Gastrocnemius medialis (tissue), 4 donors: ENCODE measurements around the gene SELENOP. TPM values are rescaled to one million over a fixed set of nuclear protein-coding genes. Genes with fewer than 3 reads are reported as not detected.

Source experiments
- ATAC-seq, 2 donors: fragments of 150-250 bp; one replicate each; pipeline ENCODE4 v1.9.1; 2016
- DNase-seq, 2 donors: peaks; one replicate each; pipeline ENCODE4 v3.0.0-alpha.2; 2019
- H3K27ac ChIP-seq, 4 donors: fragments of 200-600 bp; sonication (generic); 1 replicate in 1 of 4; 2 replicates in 3 of 4; pipeline ENCODE4 v1.5.1; 2016 to 2018; ENCODE audit warnings: mild to moderate bottlenecking in 2 of 4, moderate library complexity in 1 of 4
- H3K27me3 ChIP-seq, 3 donors: fragments of 200-600 bp; sonication (generic) in 2 of 3; 1 replicate in 1 of 3; 2 replicates in 2 of 3; pipeline versions ENCODE4 v1.5.1 to v1.6.0; 2016 to 2019; ENCODE audit warnings: mild to moderate bottlenecking in 1 of 3, moderate library complexity in 1 of 3
- H3K36me3 ChIP-seq, 2 donors: fragments of 200-600 bp; sonication (generic) in 1 of 2; one replicate each; pipeline ENCODE4 v1.5.1; 2017 to 2018
- H3K4me1 ChIP-seq, 2 donors: fragments of 200-600 bp; sonication (generic) in 1 of 2; one replicate each; pipeline ENCODE4 v1.5.1; 2016 to 2017; ENCODE audit warnings: mild to moderate bottlenecking in 2 of 2
- H3K4me3 ChIP-seq, 4 donors: fragments of 200-600 bp; sonication (generic) in 3 of 4; 1 replicate in 1 of 4; 2 replicates in 3 of 4; pipeline ENCODE4 v1.5.1; 2016 to 2019; ENCODE audit warnings: mild to moderate bottlenecking in 2 of 4
- H3K9me3 ChIP-seq, 3 donors: fragments of 200-600 bp; sonication (generic) in 2 of 3; 1 replicate in 1 of 3; 2 replicates in 2 of 3; pipeline ENCODE4 v1.5.1; 2016 to 2019
- CTCF ChIP-seq, 5 experiments: fragments of 450-650 bp in 3 of 5; fragments of 200-600 bp in 2 of 5; sonication (generic) in 2 of 5; IDR thresholded peaks in 4 of 5; conservative IDR thresholded peaks in 1 of 5; 1 replicate in 4 of 5; 2 replicates in 1 of 5; pipeline ENCODE4 v1.5.1; 2016 to 2019; ENCODE audit warnings: antibody characterized with exemption in 5 of 5, mild to moderate bottlenecking in 3 of 5, moderate library complexity in 3 of 5
- POLR2A ChIP-seq, 2 donors: fragments of 450-650 bp; IDR thresholded peaks; one replicate each; pipeline ENCODE4 v1.6.1; 2017; ENCODE audit warnings: antibody characterized with exemption in 2 of 2, mild to moderate bottlenecking in 2 of 2, moderate library complexity in 2 of 2
- in situ Hi-C, 4 donors: fragments of 200-750 bp; cut with MboI; loops; one replicate each; pipeline versions ENCODE4 v1.15.0 to v1.8.0; 2017; ENCODE audit warnings: low sequenced_read_pairs in 4 of 4
- intact Hi-C: fragments of 100-400 bp; cut with DNase I; formaldehyde crosslinking; loops from one replicate; pipeline ENCODE4 v1.15.1; 2023; ENCODE audit warnings: low total_unique reads
- total RNA-seq, 4 donors: library from RNA; depleted of rRNA; stranded (reverse); fragments of >200 nt; gene quantifications; one replicate each; pipeline versions ENCODE4 v1.1.0 to v1.2.3, GENCODE V29; 2016

The SELENOP gene
- total RNA-seq, 4 donors from 2014 or later = 231 to 290 (median 243) TPM

- Histone ChIP-seq H3K36me3 (no peaks in the 10 kb centered on the region), H3K4me1 (peaks cover 8 to 11% of the 10 kb centered on the region in 2 donors), H3K27ac (no peak overlapping the region), H3K4me3 (no peak overlapping the region), H3K27me3 (no peaks in the 10 kb centered on the region), H3K9me3 (no peaks in the 10 kb centered on the region)
- TF ChIP-seq CTCF (IDR thresholded peaks at IDR 0.05 in 4 of 5, conservative IDR thresholded peaks at IDR 0.05 in 1 of 5) = no peak
- no peak for TF ChIP-seq POLR2A (IDR thresholded peaks at IDR 0.05)
- in situ Hi-C loops = no loop called here
- DNase-seq (no peak), ATAC-seq (no peak)
- intact Hi-C loops = no loop called here
These were observed 27.5 kb upstream of the SELENOP start for GRCh38 chr5:42839196-42839595.

- intact Hi-C loops (no loop called here), in situ Hi-C loops (no loop called here)
- Histone ChIP-seq H3K4me1 (peaks cover 0 to under 1% of the 10 kb centered on the region in 2 donors), H3K27ac (no peak overlapping the region), H3K4me3 (no peak overlapping the region), H3K36me3 (no peaks in the 10 kb centered on the region), H3K27me3 (no peaks in the 10 kb centered on the region), H3K9me3 (no peaks in the 10 kb centered on the region)
- ATAC-seq = no peak
- TF ChIP-seq CTCF (IDR thresholded peaks at IDR 0.05 in 4 of 5, conservative IDR thresholded peaks at IDR 0.05 in 1 of 5) = no peak
- no peak for TF ChIP-seq POLR2A (IDR thresholded peaks at IDR 0.05)
- DNase-seq = no peak
These were observed 25.9 kb upstream of the SELENOP start for GRCh38 chr5:42837601-42838000.

GRCh38 chr5:42836070-42836769 is 24.5 kb upstream of the SELENOP start:
- no peaks in the 10 kb centered on the region for H3K4me1 ChIP-seq
- in situ Hi-C loops = no loop called here
- H3K4me3 ChIP-seq = no peak overlapping the region
- intact Hi-C loops = no loop called here
- H3K27ac ChIP-seq = no peak overlapping the region
- ATAC-seq (no peak), DNase-seq (no peak)
- TF ChIP-seq POLR2A (IDR thresholded peaks at IDR 0.05) (no peak), CTCF (IDR thresholded peaks at IDR 0.05 in 4 of 5, conservative IDR thresholded peaks at IDR 0.05 in 1 of 5) (no peak)
- H3K27me3 ChIP-seq = no peaks in the 10 kb centered on the region
- H3K9me3 ChIP-seq = no peaks in the 10 kb centered on the region
- no peaks in the 10 kb centered on the region for H3K36me3 ChIP-seq

GRCh38 chr5:42832060-42832459 is 20.4 kb upstream of the SELENOP start:
- H3K9me3 ChIP-seq = no peaks in the 10 kb centered on the region
- no peak overlapping the region for H3K27ac ChIP-seq
- no peak for ATAC-seq
- in situ Hi-C loops = no loop called here
- intact Hi-C loops = no loop called here
- no peak for DNase-seq
- no peak overlapping the region for H3K4me3 ChIP-seq
- H3K36me3 ChIP-seq = no peaks in the 10 kb centered on the region
- H3K27me3 ChIP-seq = no peaks in the 10 kb centered on the region
- H3K4me1 ChIP-seq = peaks cover 2 to 4% of the 10 kb centered on the region in 2 donors
- no peak for TF ChIP-seq CTCF (IDR thresholded peaks at IDR 0.05 in 4 of 5, conservative IDR thresholded peaks at IDR 0.05 in 1 of 5)
- TF ChIP-seq POLR2A (IDR thresholded peaks at IDR 0.05) = no peak

GRCh38 chr5:42830924-42831323 is 19.2 kb upstream of the SELENOP start:
- TF ChIP-seq CTCF (IDR thresholded peaks at IDR 0.05 in 4 of 5, conservative IDR thresholded peaks at IDR 0.05 in 1 of 5) = no peak
- no peak for TF ChIP-seq POLR2A (IDR thresholded peaks at IDR 0.05)
- DNase-seq = no peak
- Histone ChIP-seq H3K36me3 (no peaks in the 10 kb centered on the region), H3K4me3 (no peak overlapping the region), H3K27ac (no peak overlapping the region), H3K27me3 (no peaks in the 10 kb centered on the region), H3K4me1 (peaks cover 4 to 7% of the 10 kb centered on the region in 2 donors), H3K9me3 (no peaks in the 10 kb centered on the region)
- ATAC-seq = no peak
- in situ Hi-C loops (no loop called here), intact Hi-C loops (no loop called here)
